Measurements from ENCODE around the gene DOCK1.

DOCK1 gene

DNA sequence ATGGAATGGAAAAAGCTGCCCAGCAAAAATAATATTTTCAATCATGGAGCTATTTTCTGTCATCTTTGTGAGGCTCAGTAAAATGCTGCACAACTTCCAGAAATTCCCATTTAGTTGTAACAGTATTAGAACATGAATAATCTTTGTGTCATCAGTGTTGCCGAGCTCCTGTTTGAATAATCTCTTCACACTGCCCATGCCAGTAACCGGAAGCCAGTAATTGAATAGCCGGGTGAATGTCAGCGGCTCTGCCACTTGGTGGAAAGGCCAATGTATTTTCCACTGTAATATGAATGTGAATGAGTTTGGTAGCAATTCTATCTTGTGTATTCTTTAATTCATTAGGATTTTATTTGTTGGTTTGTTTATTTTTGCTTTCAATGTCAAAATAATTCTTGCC, 463.7 kb downstream of the DOCK1 start:
- no peaks in the 10 kb centered on the region for H3K36me3 ChIP-seq (ENCODE audit: low read depth)
- TF ChIP-seq, protein P1, sequence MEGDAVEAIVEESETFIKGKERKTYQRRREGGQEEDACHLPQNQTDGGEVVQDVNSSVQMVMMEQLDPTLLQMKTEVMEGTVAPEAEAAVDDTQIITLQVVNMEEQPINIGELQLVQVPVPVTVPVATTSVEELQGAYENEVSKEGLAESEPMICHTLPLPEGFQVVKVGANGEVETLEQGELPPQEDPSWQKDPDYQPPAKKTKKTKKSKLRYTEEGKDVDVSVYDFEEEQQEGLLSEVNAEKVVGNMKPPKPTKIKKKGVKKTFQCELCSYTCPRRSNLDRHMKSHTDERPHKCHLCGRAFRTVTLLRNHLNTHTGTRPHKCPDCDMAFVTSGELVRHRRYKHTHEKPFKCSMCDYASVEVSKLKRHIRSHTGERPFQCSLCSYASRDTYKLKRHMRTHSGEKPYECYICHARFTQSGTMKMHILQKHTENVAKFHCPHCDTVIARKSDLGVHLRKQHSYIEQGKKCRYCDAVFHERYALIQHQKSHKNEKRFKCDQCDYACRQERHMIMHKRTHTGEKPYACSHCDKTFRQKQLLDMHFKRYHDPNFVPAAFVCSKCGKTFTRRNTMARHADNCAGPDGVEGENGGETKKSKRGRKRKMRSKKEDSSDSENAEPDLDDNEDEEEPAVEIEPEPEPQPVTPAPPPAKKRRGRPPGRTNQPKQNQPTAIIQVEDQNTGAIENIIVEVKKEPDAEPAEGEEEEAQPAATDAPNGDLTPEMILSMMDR (IDR thresholded peaks at IDR 0.05; ENCODE audit: poor library complexity, severe bottlenecking) = no peak
- H3K4me1 ChIP-seq (ENCODE audit: insufficient read depth, poor library complexity, severe bottlenecking) = no peaks in the 10 kb centered on the region
- H3K27ac ChIP-seq (ENCODE audit: poor library complexity, severe bottlenecking) = no peak overlapping the region
- ATAC-seq (ENCODE audit: low read depth) (no peak), DNase-seq (ENCODE audit: low spot score) (no peak)
- no peaks in the 10 kb centered on the region for H3K27me3 ChIP-seq (ENCODE audit: insufficient read depth, poor library complexity, severe bottlenecking)
- H3K4me3 ChIP-seq (ENCODE audit: severe bottlenecking) = no peak overlapping the region
- H3K9me3 ChIP-seq (ENCODE audit: severe bottlenecking) = no peaks in the 10 kb centered on the region

DNA sequence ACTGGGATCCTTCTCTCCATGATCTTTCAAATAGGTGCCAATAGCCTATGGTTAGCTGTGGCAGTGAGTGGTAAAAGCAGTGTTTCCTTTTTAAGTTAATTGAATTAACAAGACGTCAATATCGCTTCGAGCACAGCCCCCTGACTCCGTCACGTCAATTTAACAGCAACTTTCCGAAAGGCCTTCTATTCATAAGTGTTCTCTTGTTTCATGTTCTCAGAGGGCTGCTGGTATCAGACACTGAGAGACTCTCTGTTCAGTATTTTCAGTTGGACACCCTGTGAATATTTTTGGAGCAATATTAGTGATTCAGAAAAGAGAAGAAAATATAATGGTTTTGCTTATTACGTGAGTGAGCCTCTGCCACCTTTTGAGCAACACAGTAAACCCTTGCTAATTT, 465.4 kb downstream of the DOCK1 start:
- Histone ChIP-seq H3K36me3 (ENCODE audit: low read depth) (no peaks in the 10 kb centered on the region), H3K9me3 (ENCODE audit: severe bottlenecking) (no peaks in the 10 kb centered on the region), H3K4me1 (ENCODE audit: insufficient read depth, poor library complexity, severe bottlenecking) (no peaks in the 10 kb centered on the region), H3K27ac (ENCODE audit: poor library complexity, severe bottlenecking) (no peak overlapping the region), H3K4me3 (ENCODE audit: severe bottlenecking) (no peak overlapping the region), H3K27me3 (ENCODE audit: insufficient read depth, poor library complexity, severe bottlenecking) (no peaks in the 10 kb centered on the region)
- TF ChIP-seq, protein P1 (IDR thresholded peaks at IDR 0.05; ENCODE audit: poor library complexity, severe bottlenecking) = no peak
- DNase-seq (ENCODE audit: low spot score) (no peak), ATAC-seq (ENCODE audit: low read depth) (no peak)

DNA sequence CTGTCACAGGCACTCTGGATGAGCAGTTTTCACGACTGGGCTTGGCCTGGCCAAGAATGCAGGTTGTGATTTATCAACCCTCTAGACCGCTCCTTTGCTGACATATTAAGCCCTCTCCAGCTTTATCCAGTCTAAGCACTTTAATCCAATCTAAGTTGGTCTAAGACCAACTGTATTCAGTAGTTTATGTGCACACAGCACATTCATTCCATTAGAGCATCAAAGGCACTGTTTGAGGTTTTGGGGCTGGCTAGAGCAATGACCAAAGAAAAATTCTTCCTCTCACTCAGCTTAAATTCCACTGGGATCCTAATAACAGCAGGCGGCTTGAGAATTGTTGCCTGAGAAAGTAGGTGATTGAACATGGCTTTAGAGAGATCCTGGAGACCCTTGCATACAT, 467.1 kb downstream of the DOCK1 start:
- Histone ChIP-seq H3K36me3 (ENCODE audit: low read depth) (0 out of 2 replicates have a peak, but pooled peaks cover 3% of the 10 kb centered on the region), H3K27me3 (ENCODE audit: insufficient read depth, poor library complexity, severe bottlenecking) (no peaks in the 10 kb centered on the region), H3K4me1 (ENCODE audit: insufficient read depth, poor library complexity, severe bottlenecking) (no peaks in the 10 kb centered on the region), H3K27ac (ENCODE audit: poor library complexity, severe bottlenecking) (no peak overlapping the region), H3K9me3 (ENCODE audit: severe bottlenecking) (no peaks in the 10 kb centered on the region), H3K4me3 (ENCODE audit: severe bottlenecking) (no peak overlapping the region)
- no peak for ATAC-seq (ENCODE audit: low read depth)
- TF ChIP-seq, protein P1 (IDR thresholded peaks at IDR 0.05; ENCODE audit: poor library complexity, severe bottlenecking) = no peak
- DNase-seq (ENCODE audit: low spot score) = no peak

DNA sequence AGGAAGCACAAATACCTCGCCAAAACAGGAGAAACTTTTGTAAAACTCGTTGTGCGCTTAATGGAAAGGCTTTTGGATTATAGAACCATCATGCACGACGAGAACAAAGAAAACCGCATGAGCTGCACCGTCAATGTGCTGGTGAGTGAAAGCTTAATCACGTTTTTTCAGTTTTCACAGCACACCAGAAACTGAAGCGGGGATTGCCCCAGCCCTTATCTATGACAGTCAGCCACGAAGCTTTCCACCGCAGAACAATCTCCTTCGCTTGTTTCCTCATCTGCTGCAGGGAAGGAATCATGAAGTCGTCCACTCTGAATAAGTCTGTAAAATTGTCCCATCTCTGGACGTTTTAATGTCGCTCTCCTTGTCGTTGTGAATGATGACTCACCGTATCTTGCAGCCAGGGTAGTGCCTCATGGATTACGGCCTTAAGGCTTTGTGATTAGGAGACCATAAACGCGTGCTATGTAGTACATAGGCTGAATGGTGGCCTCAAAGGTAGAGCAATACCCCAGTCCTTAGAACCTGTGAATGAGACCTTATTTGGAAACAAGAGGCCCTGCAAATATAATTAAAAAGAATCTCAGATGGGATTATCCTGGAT, 468.9 kb downstream of the DOCK1 start:
- Histone ChIP-seq H3K9me3 (ENCODE audit: severe bottlenecking) (no peaks in the 10 kb centered on the region), H3K4me3 (ENCODE audit: severe bottlenecking) (no peak overlapping the region), H3K27me3 (ENCODE audit: insufficient read depth, poor library complexity, severe bottlenecking) (no peaks in the 10 kb centered on the region), H3K4me1 (ENCODE audit: insufficient read depth, poor library complexity, severe bottlenecking) (no peaks in the 10 kb centered on the region), H3K36me3 (ENCODE audit: low read depth) (0 out of 2 replicates have a peak, but pooled peaks cover 3% of the 10 kb centered on the region), H3K27ac (ENCODE audit: poor library complexity, severe bottlenecking) (no peak overlapping the region)
- DNase-seq (ENCODE audit: low spot score) = no peak
- no peak for ATAC-seq (ENCODE audit: low read depth)
- TF ChIP-seq, protein P1 (IDR thresholded peaks at IDR 0.05; ENCODE audit: poor library complexity, severe bottlenecking) = no peak

DNA sequence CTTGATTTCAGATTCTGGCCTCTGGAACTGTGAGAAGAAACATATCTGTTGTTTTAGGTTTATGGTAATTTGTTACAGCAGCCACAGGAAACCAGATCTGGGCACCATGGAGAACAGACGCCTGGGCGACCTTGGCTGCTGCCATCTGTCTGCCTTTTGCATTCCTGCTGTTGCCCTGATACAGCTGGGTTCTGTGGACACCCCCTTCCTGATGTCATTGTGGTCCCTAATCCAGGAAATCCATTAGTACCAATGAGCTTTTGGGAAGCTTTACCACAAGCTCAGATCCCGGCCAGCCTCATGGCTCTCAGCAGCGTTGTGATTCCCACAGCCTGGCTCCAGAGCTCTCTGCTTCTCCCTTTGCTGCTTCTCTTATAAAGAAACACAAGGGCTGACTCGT, 469.7 kb downstream of the DOCK1 start:
- Histone ChIP-seq H3K9me3 (ENCODE audit: severe bottlenecking) (no peaks in the 10 kb centered on the region), H3K4me3 (ENCODE audit: severe bottlenecking) (no peak overlapping the region), H3K27me3 (ENCODE audit: insufficient read depth, poor library complexity, severe bottlenecking) (no peaks in the 10 kb centered on the region), H3K4me1 (ENCODE audit: insufficient read depth, poor library complexity, severe bottlenecking) (no peaks in the 10 kb centered on the region), H3K27ac (ENCODE audit: poor library complexity, severe bottlenecking) (no peak overlapping the region), H3K36me3 (ENCODE audit: low read depth) (0 out of 2 replicates have a peak, but pooled peaks cover 3% of the 10 kb centered on the region)
- DNase-seq (ENCODE audit: low spot score) = no peak
- TF ChIP-seq, protein P1 (IDR thresholded peaks at IDR 0.05; ENCODE audit: poor library complexity, severe bottlenecking) = no peak
- ATAC-seq (ENCODE audit: low read depth) = no peak

Measured in RWPE2 (cell line).